SK-N-MC (cell line): ENCODE data around the gene CROCC2.

Source experiments
- EZH2 ChIP-seq: fragments of 200-600 bp; sonication (generic); IDR thresholded peaks from one replicate; pipeline ENCODE4 v1.6.1; 2017; ENCODE audit warnings: antibody characterized with exemption
- POLR2AphosphoS5 ChIP-seq: IDR thresholded peaks from 2 replicates; pipeline ENCODE4 v1.6.1; 2012; ENCODE audit warnings: mild to moderate bottlenecking, low read depth, low read length, borderline replicate concordance

DNA sequence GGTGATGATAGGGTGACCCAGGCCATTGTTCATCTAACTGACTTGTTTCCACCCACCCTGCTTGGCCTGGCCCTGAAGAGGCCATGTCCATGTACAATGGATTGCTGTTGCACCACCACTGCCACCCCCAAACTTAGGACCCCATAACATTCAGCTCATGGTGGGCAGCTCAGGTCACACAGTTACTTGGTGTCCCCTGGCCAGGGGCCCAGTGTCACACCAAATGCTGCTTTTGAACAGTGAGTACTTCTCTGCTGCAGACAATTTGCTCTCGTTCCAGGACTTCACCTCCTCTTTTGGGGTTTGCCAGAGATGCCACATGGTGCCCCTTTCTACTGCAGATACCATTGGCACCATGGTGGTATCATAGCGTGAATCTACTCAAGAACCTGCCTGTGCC lies 21.9 kb upstream of the CROCC2 start:
- no peak for TF ChIP-seq POLR2AphosphoS5
- TF ChIP-seq EZH2: no peak
